KMS-11 (cell line): Measurements from ENCODE around the gene RALGDS.

Experiments used
- H2AFZ ChIP-seq: fragments of 200-600 bp; sonication (generic); 2 replicates; pipeline ENCODE4 v1.6.1; 2016; ENCODE audit warnings: antibody characterized with exemption, mixed run types, low read depth
- H3K27ac ChIP-seq: fragments of 200-600 bp; sonication (generic); 2 replicates; pipeline ENCODE4 v1.6.1; 2016; ENCODE audit warnings: mild to moderate bottlenecking, mixed run types
- H3K27me3 ChIP-seq: fragments of 200-600 bp; sonication (generic); 2 replicates; pipeline ENCODE4 v1.6.1; 2017; ENCODE audit warnings: mild to moderate bottlenecking, low read depth, mixed run types, moderate library complexity; ENCODE audit not compliant: insufficient read depth
- H3K36me3 ChIP-seq: fragments of 200-600 bp; sonication (generic); 2 replicates; pipeline ENCODE4 v1.6.1; 2017; ENCODE audit warnings: mild to moderate bottlenecking, mixed run types; ENCODE audit not compliant: insufficient read depth
- H3K4me1 ChIP-seq: fragments of 200-600 bp; sonication (generic); 2 replicates; pipeline ENCODE4 v1.6.1; 2016; ENCODE audit warnings: mild to moderate bottlenecking, low read depth, mixed run types; ENCODE audit not compliant: poor library complexity, severe bottlenecking
- H3K4me2 ChIP-seq: fragments of 200-600 bp; sonication (generic); 2 replicates; pipeline ENCODE4 v1.7.0; 2016; ENCODE audit warnings: mild to moderate bottlenecking, mixed run types
- H3K4me3 ChIP-seq: fragments of 200-600 bp; sonication (generic); IDR thresholded peaks from 2 replicates; pipeline ENCODE4 v1.6.1; 2017; ENCODE audit warnings: low read depth, low read length, mixed read lengths; ENCODE audit not compliant: insufficient read depth
- H3K79me2 ChIP-seq: fragments of 200-600 bp; sonication (generic); 2 replicates; pipeline ENCODE4 v1.6.1; 2016; ENCODE audit warnings: low read depth, mixed run types; ENCODE audit not compliant: insufficient read depth
- H3K9ac ChIP-seq: fragments of 200-600 bp; sonication (generic); 2 replicates; pipeline ENCODE4 v1.6.1; 2016; ENCODE audit warnings: mild to moderate bottlenecking, mixed run types
- H4K20me1 ChIP-seq: fragments of 200-600 bp; sonication (generic); 2 replicates; pipeline ENCODE4 v1.6.1; 2016; ENCODE audit warnings: mild to moderate bottlenecking, mixed run types; ENCODE audit not compliant: insufficient read depth
- CTCF ChIP-seq: fragments of 200-600 bp; sonication (generic); conservative IDR thresholded peaks from 2 replicates; pipeline ENCODE4 v1.6.1; 2017; ENCODE audit warnings: low read depth, mild to moderate bottlenecking, antibody characterized with exemption, low read length, moderate library complexity, mixed read lengths

RALGDS gene

DNA sequence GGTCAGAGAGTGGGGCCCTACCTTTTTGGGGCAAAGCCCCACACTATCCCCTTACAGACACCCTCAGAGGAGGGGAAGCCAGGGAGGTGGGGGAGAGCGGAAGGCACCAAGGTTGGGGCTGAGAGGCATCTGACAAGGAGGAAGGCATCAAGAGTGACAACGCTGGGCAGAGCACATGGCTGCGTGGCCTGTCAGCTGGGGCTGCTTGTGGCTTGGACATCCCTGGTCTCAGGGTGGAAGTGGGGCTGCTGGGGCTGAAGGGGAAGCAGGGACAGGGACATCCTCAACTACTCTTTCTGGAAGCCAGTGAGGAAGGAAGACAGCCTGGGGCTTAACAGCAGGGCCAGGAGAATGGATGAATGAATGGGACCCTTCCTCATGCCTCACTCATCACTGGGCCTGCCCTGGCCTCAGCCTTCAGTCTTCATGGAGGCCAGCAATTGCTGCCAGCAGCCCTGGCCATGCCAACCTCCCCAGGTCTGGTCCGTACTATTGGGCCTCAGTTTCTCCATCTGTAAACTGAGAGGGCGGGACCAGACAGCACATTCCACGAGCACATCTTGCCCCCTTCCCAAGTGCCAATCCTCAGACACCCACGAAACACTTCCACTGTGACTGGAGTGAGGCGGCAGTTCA lies 993 bp upstream of the RALGDS start:
- no peak overlapping the region for H3K9ac ChIP-seq
- no peak overlapping the region for H2AFZ ChIP-seq
- H3K4me1 ChIP-seq = peaks cover 5% of the 10 kb centered on the region
- H3K36me3 ChIP-seq = no peaks in the 10 kb centered on the region
- H3K4me2 ChIP-seq = 0 out of 2 replicates have a peak overlapping the region, but pooled peaks have one; percentile 29
- no peaks in the 10 kb centered on the region for H3K27me3 ChIP-seq
- H3K79me2 ChIP-seq = no peaks in the 10 kb centered on the region
- H3K4me3 ChIP-seq = no peak overlapping the region
- H4K20me1 ChIP-seq = no peaks in the 10 kb centered on the region
- TF ChIP-seq CTCF = no peak
- H3K27ac ChIP-seq = no peak overlapping the region

GRCh38 chr9:133120501-133121197 lies 391 bp downstream of the RALGDS start:
- H3K4me1 ChIP-seq = peaks cover 5% of the 10 kb centered on the region
- H3K9ac ChIP-seq = peak overlapping the region; percentile 66
- peak overlapping the region; percentile 30; the same call in 1 of the 2 replicates for H2AFZ ChIP-seq
- no peaks in the 10 kb centered on the region for H3K27me3 ChIP-seq
- no peaks in the 10 kb centered on the region for H3K36me3 ChIP-seq
- TF ChIP-seq CTCF = no peak
- H3K27ac ChIP-seq = no peak overlapping the region
- no peak overlapping the region for H3K4me3 ChIP-seq
- H3K4me2 ChIP-seq = peak overlapping the region; percentile 92
- no peaks in the 10 kb centered on the region for H4K20me1 ChIP-seq
- no peaks in the 10 kb centered on the region for H3K79me2 ChIP-seq

GRCh38 chr9:133119846-133120500 lies 1.1 kb downstream of the RALGDS start:
- H3K79me2 ChIP-seq = no peaks in the 10 kb centered on the region
- H3K4me3 ChIP-seq = no peak overlapping the region
- H2AFZ ChIP-seq = no peak overlapping the region

More at GRCh38 chr9:133119846-133120500, 1.1 kb downstream of the RALGDS start:
- Histone ChIP-seq H4K20me1 (no peaks in the 10 kb centered on the region), H3K4me1 (peaks cover 5% of the 10 kb centered on the region), H3K27me3 (no peaks in the 10 kb centered on the region), H3K36me3 (no peaks in the 10 kb centered on the region), H3K4me2 (peak overlapping the region; percentile 92), H3K27ac (no peak overlapping the region), H3K9ac (peak overlapping the region; percentile 66; the same call in 1 of the 2 replicates)
- TF ChIP-seq CTCF = no peak
